ENCODE measurements around the gene ZNF101.
"Not testable (repeated sequence)": the region's sequence is repeated elsewhere in the genome, so short reads cannot be mapped to it uniquely, and the experiment has no call there.

Gene ZNF101

DNA sequence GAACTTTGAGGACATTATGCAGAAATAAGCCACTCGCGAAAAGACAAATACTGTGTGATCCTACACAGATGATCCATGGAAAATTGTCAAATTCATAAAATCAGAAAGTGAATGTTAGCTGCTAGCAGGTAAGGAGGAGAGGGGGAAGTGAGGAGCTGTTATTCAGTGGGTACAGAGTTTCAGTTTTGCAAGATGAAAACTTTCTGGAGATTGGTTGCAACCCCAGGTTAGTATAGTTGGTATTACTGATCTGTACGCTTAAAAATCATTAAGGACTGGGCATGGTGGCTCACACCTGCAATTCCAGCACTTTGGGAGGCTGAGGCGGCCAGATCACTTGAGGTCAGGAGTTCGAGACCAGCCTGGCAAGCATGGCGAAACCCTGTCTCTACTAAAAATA, 17.9 kb downstream of the ZNF101 start:
- Histone ChIP-seq H3K27me3 (replicated peaks; ENCODE audit: control insufficient read depth, insufficient read depth, low read length) (no peaks in the 10 kb centered on the region), H3K36me3 (ENCODE audit: control insufficient read depth, insufficient read depth, low read length) (no peaks in the 10 kb centered on the region), H3K4me3 (replicated peaks; ENCODE audit: low read depth, low read length) (no peak overlapping the region)
- TF ChIP-seq, protein P1, sequence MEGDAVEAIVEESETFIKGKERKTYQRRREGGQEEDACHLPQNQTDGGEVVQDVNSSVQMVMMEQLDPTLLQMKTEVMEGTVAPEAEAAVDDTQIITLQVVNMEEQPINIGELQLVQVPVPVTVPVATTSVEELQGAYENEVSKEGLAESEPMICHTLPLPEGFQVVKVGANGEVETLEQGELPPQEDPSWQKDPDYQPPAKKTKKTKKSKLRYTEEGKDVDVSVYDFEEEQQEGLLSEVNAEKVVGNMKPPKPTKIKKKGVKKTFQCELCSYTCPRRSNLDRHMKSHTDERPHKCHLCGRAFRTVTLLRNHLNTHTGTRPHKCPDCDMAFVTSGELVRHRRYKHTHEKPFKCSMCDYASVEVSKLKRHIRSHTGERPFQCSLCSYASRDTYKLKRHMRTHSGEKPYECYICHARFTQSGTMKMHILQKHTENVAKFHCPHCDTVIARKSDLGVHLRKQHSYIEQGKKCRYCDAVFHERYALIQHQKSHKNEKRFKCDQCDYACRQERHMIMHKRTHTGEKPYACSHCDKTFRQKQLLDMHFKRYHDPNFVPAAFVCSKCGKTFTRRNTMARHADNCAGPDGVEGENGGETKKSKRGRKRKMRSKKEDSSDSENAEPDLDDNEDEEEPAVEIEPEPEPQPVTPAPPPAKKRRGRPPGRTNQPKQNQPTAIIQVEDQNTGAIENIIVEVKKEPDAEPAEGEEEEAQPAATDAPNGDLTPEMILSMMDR (IDR thresholded peaks at IDR 0.05; ENCODE audit: insufficient read depth, low read length, poor library complexity, severe bottlenecking): no peak
- DNase-seq (ENCODE audit: extremely low read depth, insufficient read length): no peak

DNA sequence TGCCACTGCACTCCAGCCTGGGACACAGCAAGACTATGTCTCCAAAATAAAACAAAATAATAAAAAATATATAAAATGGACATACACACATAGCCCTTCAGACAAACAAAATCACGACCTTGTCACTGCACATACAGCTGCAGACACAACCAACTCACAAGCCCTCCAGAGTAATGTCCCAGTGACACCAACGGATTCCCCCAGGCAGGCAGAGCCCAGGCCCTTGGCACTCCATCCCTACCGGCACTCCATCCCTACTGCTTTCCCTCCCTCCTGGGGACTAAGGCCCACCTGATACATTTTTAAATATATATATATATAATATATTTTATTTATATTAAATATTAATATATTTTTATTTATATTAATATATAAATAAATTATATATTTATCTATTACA, 18.5 kb downstream of the ZNF101 start:
- DNase-seq (ENCODE audit: extremely low read depth, insufficient read length): no peak
- Histone ChIP-seq H3K4me3 (replicated peaks; ENCODE audit: low read depth, low read length) (no peak overlapping the region), H3K27me3 (replicated peaks; ENCODE audit: control insufficient read depth, insufficient read depth, low read length) (no peaks in the 10 kb centered on the region), H3K36me3 (ENCODE audit: control insufficient read depth, insufficient read depth, low read length) (no peaks in the 10 kb centered on the region)
- TF ChIP-seq, protein P1 (IDR thresholded peaks at IDR 0.05; ENCODE audit: insufficient read depth, low read length, poor library complexity, severe bottlenecking): no peak

- H3K4me3 ChIP-seq (replicated peaks; ENCODE audit: low read depth, low read length); DNase-seq (ENCODE audit: extremely low read depth, insufficient read length); H3K36me3 ChIP-seq (ENCODE audit: control insufficient read depth, insufficient read depth, low read length); H3K27me3 ChIP-seq (replicated peaks; ENCODE audit: control insufficient read depth, insufficient read depth, low read length): not testable (repeated sequence)
Measured at GRCh38 chr19:19689023-19689422, 20.4 kb downstream of the ZNF101 start.

- DNase-seq (ENCODE audit: extremely low read depth, insufficient read length): no peak
- Histone ChIP-seq H3K27me3 (replicated peaks; ENCODE audit: control insufficient read depth, insufficient read depth, low read length) (no peaks in the 10 kb centered on the region), H3K4me3 (replicated peaks; ENCODE audit: low read depth, low read length) (no peak overlapping the region), H3K36me3 (ENCODE audit: control insufficient read depth, insufficient read depth, low read length) (no peaks in the 10 kb centered on the region)
- TF ChIP-seq, protein P1 (IDR thresholded peaks at IDR 0.05; ENCODE audit: insufficient read depth, low read length, poor library complexity, severe bottlenecking): no peak
Measured at GRCh38 chr19:19691683-19692082, 23.0 kb downstream of the ZNF101 start.

DNA sequence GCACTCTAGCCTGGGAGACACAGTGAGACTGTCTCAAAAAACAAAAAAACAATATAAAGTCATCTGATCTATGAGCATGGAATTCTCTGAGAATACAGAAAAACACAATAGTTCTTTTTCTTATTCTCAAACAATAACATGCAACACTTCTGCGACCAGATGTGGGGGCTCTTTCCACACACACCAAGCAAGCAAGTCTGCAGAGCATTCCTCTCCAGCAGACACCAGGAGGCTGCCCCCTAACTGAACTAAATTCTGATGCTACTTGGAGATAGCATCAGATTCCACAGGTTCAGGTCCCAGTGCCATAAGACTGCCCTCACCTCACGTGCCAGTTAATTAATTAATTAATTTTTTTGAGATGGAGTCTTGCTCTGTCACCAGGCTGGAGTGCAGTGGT, 27.7 kb downstream of the ZNF101 start:
- TF ChIP-seq, protein P1 (IDR thresholded peaks at IDR 0.05; ENCODE audit: insufficient read depth, low read length, poor library complexity, severe bottlenecking): no peak
- no peaks in the 10 kb centered on the region for H3K36me3 ChIP-seq (ENCODE audit: control insufficient read depth, insufficient read depth, low read length)
- DNase-seq (ENCODE audit: extremely low read depth, insufficient read length): no peak
- no peak overlapping the region for H3K4me3 ChIP-seq (replicated peaks; ENCODE audit: low read depth, low read length)
- H3K27me3 ChIP-seq (replicated peaks; ENCODE audit: control insufficient read depth, insufficient read depth, low read length): no peaks in the 10 kb centered on the region

- Histone ChIP-seq H3K36me3 (ENCODE audit: control insufficient read depth, insufficient read depth, low read length) (no peaks in the 10 kb centered on the region), H3K27me3 (replicated peaks; ENCODE audit: control insufficient read depth, insufficient read depth, low read length) (no peaks in the 10 kb centered on the region), H3K4me3 (replicated peaks; ENCODE audit: low read depth, low read length) (no peak overlapping the region)
- DNase-seq (ENCODE audit: extremely low read depth, insufficient read length): no peak
- TF ChIP-seq, protein P1 (IDR thresholded peaks at IDR 0.05; ENCODE audit: insufficient read depth, low read length, poor library complexity, severe bottlenecking): no peak
Measured at GRCh38 chr19:19697589-19697988, 28.9 kb downstream of the ZNF101 start.

DNA sequence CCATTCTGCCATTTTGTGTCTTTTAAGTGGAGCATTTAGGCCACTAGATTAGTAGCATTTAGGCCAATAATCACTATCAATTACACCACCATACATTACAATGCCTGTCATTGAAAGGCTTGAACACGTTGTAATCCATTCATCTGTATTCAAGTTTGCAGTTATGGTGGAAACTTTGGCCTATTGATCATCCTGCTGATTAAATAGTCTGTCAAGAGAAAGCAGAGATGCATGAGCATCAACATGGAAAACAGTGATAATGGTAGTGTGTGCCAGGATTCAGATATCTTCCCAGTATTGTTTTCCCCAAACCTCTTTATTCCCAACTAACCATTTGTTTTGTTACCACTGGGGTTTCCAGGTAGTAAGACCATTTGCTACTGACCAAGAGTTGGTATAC, 31.9 kb downstream of the ZNF101 start:
- H3K27me3 ChIP-seq (replicated peaks; ENCODE audit: control insufficient read depth, insufficient read depth, low read length); H3K36me3 ChIP-seq (ENCODE audit: control insufficient read depth, insufficient read depth, low read length): not testable (repeated sequence)

More for the DNA sequence above, 31.9 kb downstream of the ZNF101 start:
- not testable (repeated sequence) for DNase-seq (ENCODE audit: extremely low read depth, insufficient read length); H3K4me3 ChIP-seq (replicated peaks; ENCODE audit: low read depth, low read length)
